Mesendoderm (in vitro differentiated cells): Measurements from ENCODE around the gene GNAZ.

Experiments used
- DNase-seq: peaks from one replicate; pipeline ENCODE4 v3.0.0; 2013
- H2AK5ac ChIP-seq: 2 replicates; pipeline ENCODE4 v1.6.1; 2013; ENCODE audit warnings: low read length, inconsistent platforms
- H2BK120ac ChIP-seq: 2 replicates; pipeline ENCODE4 v1.6.1; 2013; ENCODE audit warnings: low read depth, mild to moderate bottlenecking, low read length, moderate library complexity, mixed read lengths
- H2BK15ac ChIP-seq: replicated peaks from 2 replicates; pipeline ENCODE4 v1.6.1; 2013; ENCODE audit warnings: low read depth, mild to moderate bottlenecking, moderate library complexity
- H2BK5ac ChIP-seq: 2 replicates; pipeline ENCODE4 v1.6.1; 2013; ENCODE audit warnings: low read length, inconsistent platforms
- H3K18ac ChIP-seq: 2 replicates; pipeline ENCODE4 v1.6.1; 2013; ENCODE audit warnings: mild to moderate bottlenecking, low read length, mixed read lengths
- H3K23ac ChIP-seq: one replicate; pipeline ENCODE4 v1.6.1; 2013; ENCODE audit warnings: low read length
- H3K27ac ChIP-seq: 2 replicates; pipeline ENCODE4 v1.5.1; 2013; ENCODE audit warnings: low read depth, mild to moderate bottlenecking, inconsistent platforms, low read length, moderate library complexity
- H3K27me3 ChIP-seq: 2 replicates; pipeline ENCODE4 v1.6.1; 2013; ENCODE audit warnings: low read length, control low read depth, mild to moderate bottlenecking, inconsistent platforms; ENCODE audit not compliant: insufficient read depth, poor library complexity
- H3K36me3 ChIP-seq: 2 replicates; pipeline ENCODE4 v1.6.1; 2013; ENCODE audit warnings: low read length, inconsistent platforms; ENCODE audit not compliant: control insufficient read depth, insufficient read depth
- H3K4ac ChIP-seq: one replicate; pipeline ENCODE4 v1.6.1; 2013; ENCODE audit warnings: low read depth, mild to moderate bottlenecking, low read length, moderate library complexity
- H3K4me1 ChIP-seq: 2 replicates; pipeline ENCODE4 v1.6.1; 2013; ENCODE audit warnings: low read depth, low read length, inconsistent platforms; ENCODE audit not compliant: control insufficient read depth
- H3K4me2 ChIP-seq: 2 replicates; pipeline ENCODE4 v1.6.1; 2013; ENCODE audit warnings: low read length
- H3K4me3 ChIP-seq: 2 replicates; pipeline ENCODE4 v1.5.1; 2013; ENCODE audit warnings: mild to moderate bottlenecking, low read length
- H3K56ac ChIP-seq: one replicate; pipeline ENCODE4 v1.6.1; 2013; ENCODE audit warnings: low read length
- H3K79me1 ChIP-seq: 2 replicates; pipeline ENCODE4 v1.6.1; 2013; ENCODE audit warnings: low read length, inconsistent platforms
- H3K79me2 ChIP-seq: 2 replicates; pipeline ENCODE4 v1.6.1; 2013; ENCODE audit warnings: mild to moderate bottlenecking, low read length; ENCODE audit not compliant: control insufficient read depth, insufficient read depth
- H3K9ac ChIP-seq: 2 replicates; pipeline ENCODE4 v1.6.1; 2013; ENCODE audit warnings: low read length, inconsistent platforms
- H4K5ac ChIP-seq: one replicate; pipeline ENCODE4 v1.6.1; 2013; ENCODE audit warnings: low read length
- H4K8ac ChIP-seq: one replicate; pipeline ENCODE4 v1.6.1; 2013; ENCODE audit warnings: low read depth, mild to moderate bottlenecking, control low read depth, low read length, moderate library complexity
- WGBS: extraction: QIAGEN DNeasy Blood & Tissue Kit; methylation state at CpG from one replicate; pipeline ENCODE4 v1.1.7; 2013; ENCODE audit warnings: low lambda C conversion rate, missing lambda C conversion rate; ENCODE audit not compliant: insufficient coverage; ENCODE audit errors: extremely low coverage; 5-methylcytosine and 5-hydroxymethylcytosine counted together

Gene GNAZ

DNA sequence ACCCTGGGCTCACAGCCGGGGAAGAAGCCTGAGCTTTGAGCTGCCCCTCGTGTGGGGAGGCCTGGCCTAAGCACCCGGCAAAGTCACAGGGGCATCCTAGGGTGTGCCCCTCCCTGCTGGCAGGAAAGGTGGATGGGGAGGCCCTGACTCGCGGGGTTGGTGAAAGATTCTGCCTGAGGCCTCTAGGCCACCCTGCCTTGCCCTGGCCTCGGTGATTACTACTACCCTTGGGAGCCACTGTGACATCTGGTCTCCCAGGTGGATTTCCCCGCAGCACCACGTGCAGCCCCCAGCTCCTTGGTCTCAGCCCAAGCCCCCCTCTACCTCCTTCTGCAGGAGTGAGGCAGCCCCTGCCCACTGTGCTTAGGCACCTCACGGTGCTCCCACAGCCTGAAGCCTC lies 23.9 kb downstream of the GNAZ start:
- no CpG with 5 or more reads among the region's 9 CpGs for WGBS
- Histone ChIP-seq H3K27me3 (no peaks in the 10 kb centered on the region), H3K27ac (no peak overlapping the region), H3K79me2 (no peaks in the 10 kb centered on the region), H4K8ac (no peak overlapping the region), H2BK15ac (no peak overlapping the region), H2AK5ac (no peak overlapping the region), H2BK120ac (no peak overlapping the region), H4K5ac (no peak overlapping the region), H3K79me1 (no peaks in the 10 kb centered on the region), H3K4ac (no peak overlapping the region), H3K36me3 (no peaks in the 10 kb centered on the region), H3K18ac (no peak overlapping the region), H3K9ac (no peak overlapping the region), H3K4me2 (no peak overlapping the region), H2BK5ac (no peak overlapping the region), H3K4me1 (no peaks in the 10 kb centered on the region), H3K56ac (no peak overlapping the region), H3K23ac (no peak overlapping the region), H3K4me3 (no peak overlapping the region)
- DNase-seq = no peak

DNA sequence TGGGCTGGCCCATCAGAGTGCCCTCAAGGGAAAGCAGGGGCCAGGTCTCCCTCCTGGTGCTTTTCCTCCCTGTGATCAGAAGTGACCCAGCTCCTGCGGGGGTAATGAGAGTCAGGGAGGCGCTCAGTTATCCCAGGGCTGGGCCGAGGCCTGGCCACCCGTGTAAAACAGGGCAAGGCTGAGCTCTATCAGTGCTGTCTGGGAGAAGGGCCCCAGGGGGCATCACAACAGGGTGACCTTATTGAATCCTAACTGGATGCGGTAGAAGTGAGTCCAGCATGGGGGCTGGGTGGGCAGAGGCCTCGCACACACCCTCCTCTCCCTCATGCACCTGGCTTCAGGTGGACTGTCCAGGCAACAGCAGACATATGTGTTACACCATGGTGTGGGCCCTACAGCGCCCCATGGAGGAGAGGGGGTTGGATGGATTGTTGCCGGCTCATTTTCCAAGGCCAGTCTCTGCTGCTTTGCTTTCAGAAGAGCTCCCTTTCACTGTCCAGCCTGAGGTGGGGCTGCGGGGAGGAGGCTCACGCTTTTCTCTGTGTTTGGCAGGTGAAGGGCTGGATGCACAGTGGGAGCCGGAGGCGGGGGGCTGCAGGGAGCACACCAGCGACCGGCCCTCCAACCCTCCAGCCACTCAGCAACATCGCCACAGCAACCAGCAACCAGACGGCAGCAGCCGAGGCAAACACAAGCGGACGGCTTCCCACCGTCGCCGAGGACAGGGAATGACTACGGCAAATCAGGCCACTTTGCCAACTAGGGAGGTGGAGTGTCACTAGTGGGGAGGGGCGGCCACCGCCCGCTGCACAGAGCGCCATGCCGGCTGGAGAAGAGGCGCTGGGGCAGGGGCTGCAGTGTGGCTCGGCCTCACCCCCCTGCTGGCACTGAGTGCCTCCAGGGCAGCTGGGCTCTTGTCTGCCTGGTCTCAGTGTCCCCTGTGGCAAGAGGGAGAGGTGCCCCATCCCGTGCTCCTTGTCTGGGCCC lies 24.7 kb downstream of the GNAZ start:
- no peak overlapping the region for H2BK15ac ChIP-seq
- H3K4ac ChIP-seq = no peak overlapping the region
- H2BK120ac ChIP-seq = no peak overlapping the region
- no peak overlapping the region for H3K4me2 ChIP-seq
- H3K4me3 ChIP-seq = no peak overlapping the region
- H2BK5ac ChIP-seq = no peak overlapping the region
- H2AK5ac ChIP-seq = no peak overlapping the region
- H3K79me1 ChIP-seq = no peaks in the 10 kb centered on the region
- no peaks in the 10 kb centered on the region for H3K4me1 ChIP-seq
- no peak overlapping the region for H4K5ac ChIP-seq
- WGBS = no CpG with 5 or more reads among the region's 31 CpGs
- no peaks in the 10 kb centered on the region for H3K27me3 ChIP-seq
- no peak for DNase-seq
- no peak overlapping the region for H3K23ac ChIP-seq
- no peak overlapping the region for H4K8ac ChIP-seq
- H3K79me2 ChIP-seq = no peaks in the 10 kb centered on the region
- H3K27ac ChIP-seq = no peak overlapping the region
- no peak overlapping the region for H3K18ac ChIP-seq
- H3K56ac ChIP-seq = no peak overlapping the region
- H3K9ac ChIP-seq = no peak overlapping the region
- no peaks in the 10 kb centered on the region for H3K36me3 ChIP-seq

DNA sequence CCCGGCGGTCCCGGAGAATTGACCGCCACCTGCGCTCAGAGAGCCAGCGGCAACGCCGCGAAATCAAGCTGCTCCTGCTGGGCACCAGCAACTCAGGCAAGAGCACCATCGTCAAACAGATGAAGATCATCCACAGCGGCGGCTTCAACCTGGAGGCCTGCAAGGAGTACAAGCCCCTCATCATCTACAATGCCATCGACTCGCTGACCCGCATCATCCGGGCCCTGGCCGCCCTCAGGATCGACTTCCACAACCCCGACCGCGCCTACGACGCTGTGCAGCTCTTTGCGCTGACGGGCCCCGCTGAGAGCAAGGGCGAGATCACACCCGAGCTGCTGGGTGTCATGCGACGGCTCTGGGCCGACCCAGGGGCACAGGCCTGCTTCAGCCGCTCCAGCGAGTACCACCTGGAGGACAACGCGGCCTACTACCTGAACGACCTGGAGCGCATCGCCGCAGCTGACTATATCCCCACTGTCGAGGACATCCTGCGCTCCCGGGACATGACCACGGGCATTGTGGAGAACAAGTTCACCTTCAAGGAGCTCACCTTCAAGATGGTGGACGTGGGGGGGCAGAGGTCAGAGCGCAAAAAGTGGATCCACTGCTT lies 25.5 kb downstream of the GNAZ start:
- no peak overlapping the region for H3K18ac ChIP-seq
- H3K79me2 ChIP-seq = no peaks in the 10 kb centered on the region
- no peaks in the 10 kb centered on the region for H3K4me1 ChIP-seq
- no peak overlapping the region for H3K4ac ChIP-seq
- no peak overlapping the region for H3K56ac ChIP-seq
- H3K9ac ChIP-seq = no peak overlapping the region
- no peaks in the 10 kb centered on the region for H3K36me3 ChIP-seq
- H4K8ac ChIP-seq = no peak overlapping the region
- no peak overlapping the region for H3K4me2 ChIP-seq
- no peak overlapping the region for H3K23ac ChIP-seq
- H2BK5ac ChIP-seq = no peak overlapping the region
- no peak overlapping the region for H2BK120ac ChIP-seq
- no peak overlapping the region for H2BK15ac ChIP-seq
- no peak overlapping the region for H3K4me3 ChIP-seq
- H3K27ac ChIP-seq = no peak overlapping the region
- no peaks in the 10 kb centered on the region for H3K27me3 ChIP-seq
- DNase-seq = no peak
- no peak overlapping the region for H2AK5ac ChIP-seq
- H4K5ac ChIP-seq = no peak overlapping the region
- whole genome bisulfite sequencing = no CpG with 5 or more reads among the region's 45 CpGs
- H3K79me1 ChIP-seq = no peaks in the 10 kb centered on the region

DNA sequence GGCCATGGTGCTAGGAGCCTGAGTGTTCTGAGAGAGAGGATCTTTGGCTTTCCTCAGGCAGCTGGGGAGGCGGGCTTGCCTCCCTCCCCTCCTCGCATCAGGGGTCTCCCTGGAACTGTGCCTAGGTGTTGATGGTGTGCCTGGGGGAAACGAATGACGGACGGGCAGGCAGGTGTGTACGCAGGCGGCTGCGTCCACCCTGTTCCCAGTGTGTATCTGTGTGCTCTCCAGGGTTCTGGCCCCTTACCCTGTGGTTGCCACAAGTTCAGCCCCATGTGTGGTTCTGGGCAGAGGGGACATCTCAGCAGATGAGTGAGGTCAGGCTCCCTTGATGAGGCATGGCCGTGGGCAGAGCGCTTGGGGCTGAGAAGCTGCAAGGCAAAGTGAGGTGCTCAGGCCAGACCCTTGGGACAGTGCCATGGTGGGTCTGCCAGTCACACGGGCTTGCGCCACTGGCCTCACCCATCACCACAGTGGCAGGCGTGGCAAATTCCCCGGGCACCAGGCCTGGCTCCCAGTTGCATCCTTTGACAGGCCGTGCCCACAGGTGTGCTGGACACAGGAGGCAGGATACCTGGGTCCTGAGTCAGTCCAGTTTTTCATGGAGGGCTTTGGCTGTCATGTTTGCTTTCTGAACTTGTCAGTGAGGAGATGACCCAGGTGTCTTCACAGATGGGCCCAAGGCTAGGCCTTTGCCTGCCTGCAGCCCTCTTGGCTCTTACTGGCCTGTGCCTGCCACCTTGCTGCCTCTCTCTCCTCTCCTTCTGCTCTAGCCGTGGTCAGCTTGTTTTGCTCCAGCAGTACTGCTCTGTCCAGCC lies 27.3 kb downstream of the GNAZ start:
- no peak overlapping the region for H2AK5ac ChIP-seq
- H3K9ac ChIP-seq = no peak overlapping the region
- H2BK15ac ChIP-seq = no peak overlapping the region
- H3K56ac ChIP-seq = no peak overlapping the region
- WGBS = no CpG with 5 or more reads among the region's 16 CpGs
- no peak overlapping the region for H3K4ac ChIP-seq
- no peak for DNase-seq
- no peak overlapping the region for H2BK5ac ChIP-seq
- no peaks in the 10 kb centered on the region for H3K4me1 ChIP-seq
- no peak overlapping the region for H4K8ac ChIP-seq
- H3K23ac ChIP-seq = no peak overlapping the region
- no peaks in the 10 kb centered on the region for H3K27me3 ChIP-seq
- no peaks in the 10 kb centered on the region for H3K36me3 ChIP-seq
- H3K79me1 ChIP-seq = no peaks in the 10 kb centered on the region
- H4K5ac ChIP-seq = no peak overlapping the region
- H3K79me2 ChIP-seq = no peaks in the 10 kb centered on the region
- H3K4me2 ChIP-seq = no peak overlapping the region
- H3K27ac ChIP-seq = no peak overlapping the region
- H2BK120ac ChIP-seq = no peak overlapping the region
- H3K4me3 ChIP-seq = no peak overlapping the region
- no peak overlapping the region for H3K18ac ChIP-seq

DNA sequence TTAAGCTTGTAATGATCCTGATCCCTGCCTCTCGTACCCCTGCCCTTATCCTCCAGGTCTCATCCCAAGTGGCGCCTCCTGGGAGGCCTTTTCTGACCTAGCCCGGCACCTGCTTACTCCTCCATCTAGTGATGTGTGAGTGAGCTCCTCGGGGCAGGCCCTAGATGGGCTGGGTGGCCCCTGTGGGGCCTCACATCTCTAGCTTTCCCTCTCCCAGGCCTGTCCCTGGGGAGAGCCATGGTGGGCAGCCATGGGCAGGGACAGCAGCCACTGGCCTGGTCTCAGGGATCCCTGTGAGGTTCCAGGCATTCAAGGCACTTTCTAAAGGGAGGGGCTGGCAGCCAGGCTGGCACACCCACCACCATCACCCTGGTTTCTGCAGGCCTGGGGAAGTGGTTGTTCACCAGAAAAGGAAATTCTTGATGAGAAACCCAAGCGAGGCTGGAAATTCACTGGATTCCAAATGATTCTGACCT lies 27.9 kb downstream of the GNAZ start:
- H3K4ac ChIP-seq = no peak overlapping the region
- no peaks in the 10 kb centered on the region for H3K27me3 ChIP-seq
- no peak overlapping the region for H2BK5ac ChIP-seq
- H3K4me3 ChIP-seq = no peak overlapping the region
- no peak overlapping the region for H2AK5ac ChIP-seq
- no peaks in the 10 kb centered on the region for H3K79me1 ChIP-seq
- no peaks in the 10 kb centered on the region for H3K36me3 ChIP-seq
- no peak overlapping the region for H3K18ac ChIP-seq
- no peak overlapping the region for H3K27ac ChIP-seq
- WGBS = no CpG with 5 or more reads among the region's 5 CpGs
- no peak overlapping the region for H3K4me2 ChIP-seq
- H3K4me1 ChIP-seq = no peaks in the 10 kb centered on the region
- DNase-seq = no peak
- H3K56ac ChIP-seq = no peak overlapping the region
- no peak overlapping the region for H4K8ac ChIP-seq
- H2BK120ac ChIP-seq = no peak overlapping the region
- H4K5ac ChIP-seq = no peak overlapping the region
- no peaks in the 10 kb centered on the region for H3K79me2 ChIP-seq
- no peak overlapping the region for H2BK15ac ChIP-seq
- H3K9ac ChIP-seq = no peak overlapping the region
- H3K23ac ChIP-seq = no peak overlapping the region
